Measurements from ENCODE around the gene ERCC2.

DNA sequence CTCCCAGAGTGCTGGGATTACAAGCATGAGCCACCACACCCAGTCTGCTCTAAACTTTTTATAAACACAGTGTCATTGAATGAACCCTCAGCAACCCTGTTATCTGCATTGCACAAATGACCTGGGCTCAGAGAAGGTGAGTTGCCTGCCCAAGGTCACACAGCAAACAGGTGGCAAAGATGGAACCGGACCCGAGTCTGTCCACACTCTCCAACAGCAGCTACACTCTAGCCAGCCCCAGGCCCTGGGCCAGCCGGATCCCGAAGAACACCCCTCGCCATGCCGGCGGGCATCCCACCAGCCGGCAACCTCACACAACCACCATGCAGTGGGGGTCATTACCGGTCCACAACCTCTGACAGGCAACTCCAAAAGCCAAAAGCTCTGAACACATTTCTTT is 14.5 kb downstream of the ERCC2 start:
- TF ChIP-seq, protein P1, sequence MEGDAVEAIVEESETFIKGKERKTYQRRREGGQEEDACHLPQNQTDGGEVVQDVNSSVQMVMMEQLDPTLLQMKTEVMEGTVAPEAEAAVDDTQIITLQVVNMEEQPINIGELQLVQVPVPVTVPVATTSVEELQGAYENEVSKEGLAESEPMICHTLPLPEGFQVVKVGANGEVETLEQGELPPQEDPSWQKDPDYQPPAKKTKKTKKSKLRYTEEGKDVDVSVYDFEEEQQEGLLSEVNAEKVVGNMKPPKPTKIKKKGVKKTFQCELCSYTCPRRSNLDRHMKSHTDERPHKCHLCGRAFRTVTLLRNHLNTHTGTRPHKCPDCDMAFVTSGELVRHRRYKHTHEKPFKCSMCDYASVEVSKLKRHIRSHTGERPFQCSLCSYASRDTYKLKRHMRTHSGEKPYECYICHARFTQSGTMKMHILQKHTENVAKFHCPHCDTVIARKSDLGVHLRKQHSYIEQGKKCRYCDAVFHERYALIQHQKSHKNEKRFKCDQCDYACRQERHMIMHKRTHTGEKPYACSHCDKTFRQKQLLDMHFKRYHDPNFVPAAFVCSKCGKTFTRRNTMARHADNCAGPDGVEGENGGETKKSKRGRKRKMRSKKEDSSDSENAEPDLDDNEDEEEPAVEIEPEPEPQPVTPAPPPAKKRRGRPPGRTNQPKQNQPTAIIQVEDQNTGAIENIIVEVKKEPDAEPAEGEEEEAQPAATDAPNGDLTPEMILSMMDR (IDR thresholded peaks at IDR 0.05): no peak
- TF ChIP-seq, protein P2, sequence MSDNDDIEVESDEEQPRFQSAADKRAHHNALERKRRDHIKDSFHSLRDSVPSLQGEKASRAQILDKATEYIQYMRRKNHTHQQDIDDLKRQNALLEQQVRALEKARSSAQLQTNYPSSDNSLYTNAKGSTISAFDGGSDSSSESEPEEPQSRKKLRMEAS (CRISPR knock-in tag; IDR thresholded peaks at IDR 0.05): no peak
- TF ChIP-seq, protein P3, sequence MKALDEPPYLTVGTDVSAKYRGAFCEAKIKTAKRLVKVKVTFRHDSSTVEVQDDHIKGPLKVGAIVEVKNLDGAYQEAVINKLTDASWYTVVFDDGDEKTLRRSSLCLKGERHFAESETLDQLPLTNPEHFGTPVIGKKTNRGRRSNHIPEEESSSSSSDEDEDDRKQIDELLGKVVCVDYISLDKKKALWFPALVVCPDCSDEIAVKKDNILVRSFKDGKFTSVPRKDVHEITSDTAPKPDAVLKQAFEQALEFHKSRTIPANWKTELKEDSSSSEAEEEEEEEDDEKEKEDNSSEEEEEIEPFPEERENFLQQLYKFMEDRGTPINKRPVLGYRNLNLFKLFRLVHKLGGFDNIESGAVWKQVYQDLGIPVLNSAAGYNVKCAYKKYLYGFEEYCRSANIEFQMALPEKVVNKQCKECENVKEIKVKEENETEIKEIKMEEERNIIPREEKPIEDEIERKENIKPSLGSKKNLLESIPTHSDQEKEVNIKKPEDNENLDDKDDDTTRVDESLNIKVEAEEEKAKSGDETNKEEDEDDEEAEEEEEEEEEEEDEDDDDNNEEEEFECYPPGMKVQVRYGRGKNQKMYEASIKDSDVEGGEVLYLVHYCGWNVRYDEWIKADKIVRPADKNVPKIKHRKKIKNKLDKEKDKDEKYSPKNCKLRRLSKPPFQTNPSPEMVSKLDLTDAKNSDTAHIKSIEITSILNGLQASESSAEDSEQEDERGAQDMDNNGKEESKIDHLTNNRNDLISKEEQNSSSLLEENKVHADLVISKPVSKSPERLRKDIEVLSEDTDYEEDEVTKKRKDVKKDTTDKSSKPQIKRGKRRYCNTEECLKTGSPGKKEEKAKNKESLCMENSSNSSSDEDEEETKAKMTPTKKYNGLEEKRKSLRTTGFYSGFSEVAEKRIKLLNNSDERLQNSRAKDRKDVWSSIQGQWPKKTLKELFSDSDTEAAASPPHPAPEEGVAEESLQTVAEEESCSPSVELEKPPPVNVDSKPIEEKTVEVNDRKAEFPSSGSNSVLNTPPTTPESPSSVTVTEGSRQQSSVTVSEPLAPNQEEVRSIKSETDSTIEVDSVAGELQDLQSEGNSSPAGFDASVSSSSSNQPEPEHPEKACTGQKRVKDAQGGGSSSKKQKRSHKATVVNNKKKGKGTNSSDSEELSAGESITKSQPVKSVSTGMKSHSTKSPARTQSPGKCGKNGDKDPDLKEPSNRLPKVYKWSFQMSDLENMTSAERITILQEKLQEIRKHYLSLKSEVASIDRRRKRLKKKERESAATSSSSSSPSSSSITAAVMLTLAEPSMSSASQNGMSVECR (CRISPR knock-in tag; IDR thresholded peaks at IDR 0.05; ENCODE audit: borderline replicate concordance): no peak
- TF ChIP-seq TP53 (CRISPR knock-in tag; IDR thresholded peaks at IDR 0.05) (no peak), TEAD4 (CRISPR knock-in tag; IDR thresholded peaks at IDR 0.05) (no peak), ZNF121 (CRISPR knock-in tag; IDR thresholded peaks at IDR 0.05) (no peak), NR3C1 (CRISPR knock-in tag; conservative IDR thresholded peaks at IDR 0.05; ENCODE audit: low read depth) (no peak), CREM (CRISPR knock-in tag; IDR thresholded peaks at IDR 0.05) (no peak), CBFB (CRISPR knock-in tag; IDR thresholded peaks at IDR 0.05; ENCODE audit: low read depth) (no peak), GRHL2 (CRISPR knock-in tag; IDR thresholded peaks at IDR 0.05; ENCODE audit: insufficient replicate concordance, severe bottlenecking) (no peak), ZNF263 (CRISPR knock-in tag; IDR thresholded peaks at IDR 0.05; ENCODE audit: low read depth) (no peak)
- TF ChIP-seq, protein P4, sequence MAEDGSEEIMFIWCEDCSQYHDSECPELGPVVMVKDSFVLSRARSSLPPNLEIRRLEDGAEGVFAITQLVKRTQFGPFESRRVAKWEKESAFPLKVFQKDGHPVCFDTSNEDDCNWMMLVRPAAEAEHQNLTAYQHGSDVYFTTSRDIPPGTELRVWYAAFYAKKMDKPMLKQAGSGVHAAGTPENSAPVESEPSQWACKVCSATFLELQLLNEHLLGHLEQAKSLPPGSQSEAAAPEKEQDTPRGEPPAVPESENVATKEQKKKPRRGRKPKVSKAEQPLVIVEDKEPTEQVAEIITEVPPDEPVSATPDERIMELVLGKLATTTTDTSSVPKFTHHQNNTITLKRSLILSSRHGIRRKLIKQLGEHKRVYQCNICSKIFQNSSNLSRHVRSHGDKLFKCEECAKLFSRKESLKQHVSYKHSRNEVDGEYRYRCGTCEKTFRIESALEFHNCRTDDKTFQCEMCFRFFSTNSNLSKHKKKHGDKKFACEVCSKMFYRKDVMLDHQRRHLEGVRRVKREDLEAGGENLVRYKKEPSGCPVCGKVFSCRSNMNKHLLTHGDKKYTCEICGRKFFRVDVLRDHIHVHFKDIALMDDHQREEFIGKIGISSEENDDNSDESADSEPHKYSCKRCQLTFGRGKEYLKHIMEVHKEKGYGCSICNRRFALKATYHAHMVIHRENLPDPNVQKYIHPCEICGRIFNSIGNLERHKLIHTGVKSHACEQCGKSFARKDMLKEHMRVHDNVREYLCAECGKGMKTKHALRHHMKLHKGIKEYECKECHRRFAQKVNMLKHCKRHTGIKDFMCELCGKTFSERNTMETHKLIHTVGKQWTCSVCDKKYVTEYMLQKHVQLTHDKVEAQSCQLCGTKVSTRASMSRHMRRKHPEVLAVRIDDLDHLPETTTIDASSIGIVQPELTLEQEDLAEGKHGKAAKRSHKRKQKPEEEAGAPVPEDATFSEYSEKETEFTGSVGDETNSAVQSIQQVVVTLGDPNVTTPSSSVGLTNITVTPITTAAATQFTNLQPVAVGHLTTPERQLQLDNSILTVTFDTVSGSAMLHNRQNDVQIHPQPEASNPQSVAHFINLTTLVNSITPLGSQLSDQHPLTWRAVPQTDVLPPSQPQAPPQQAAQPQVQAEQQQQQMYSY (CRISPR knock-in tag; IDR thresholded peaks at IDR 0.05): no peak
- TF ChIP-seq, protein P5, sequence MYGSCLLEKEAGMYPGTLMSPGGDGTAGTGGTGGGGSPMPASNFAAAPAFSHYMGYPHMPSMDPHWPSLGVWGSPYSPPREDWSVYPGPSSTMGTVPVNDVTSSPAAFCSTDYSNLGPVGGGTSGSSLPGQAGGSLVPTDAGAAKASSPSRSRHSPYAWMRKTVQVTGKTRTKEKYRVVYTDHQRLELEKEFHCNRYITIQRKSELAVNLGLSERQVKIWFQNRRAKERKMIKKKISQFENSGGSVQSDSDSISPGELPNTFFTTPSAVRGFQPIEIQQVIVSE (CRISPR knock-in tag; IDR thresholded peaks at IDR 0.05; ENCODE audit: borderline replicate concordance): no peak
- TF ChIP-seq, protein P6, sequence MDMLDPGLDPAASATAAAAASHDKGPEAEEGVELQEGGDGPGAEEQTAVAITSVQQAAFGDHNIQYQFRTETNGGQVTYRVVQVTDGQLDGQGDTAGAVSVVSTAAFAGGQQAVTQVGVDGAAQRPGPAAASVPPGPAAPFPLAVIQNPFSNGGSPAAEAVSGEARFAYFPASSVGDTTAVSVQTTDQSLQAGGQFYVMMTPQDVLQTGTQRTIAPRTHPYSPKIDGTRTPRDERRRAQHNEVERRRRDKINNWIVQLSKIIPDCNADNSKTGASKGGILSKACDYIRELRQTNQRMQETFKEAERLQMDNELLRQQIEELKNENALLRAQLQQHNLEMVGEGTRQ (CRISPR knock-in tag; IDR thresholded peaks at IDR 0.05): no peak
